GM12891 (cell line): Measurements from ENCODE around the gene STXBP5L.

ENCODE experiments used
- PAX5 ChIP-seq: IDR thresholded peaks from 2 replicates; pipeline ENCODE4 v1.6.1; 2011; ENCODE audit warnings: low read length, moderate library complexity, mild to moderate bottlenecking; ENCODE audit not compliant: insufficient read depth, severe bottlenecking
- POLR2A ChIP-seq: IDR thresholded peaks from 2 replicates; pipeline ENCODE4 v1.6.1; 2011; ENCODE audit warnings: low read depth, low read length, control low read depth
- POLR2AphosphoS5 ChIP-seq: IDR thresholded peaks from 2 replicates; pipeline ENCODE4 v1.6.1; 2011; ENCODE audit warnings: low read depth, low read length, control low read depth
- SPI1 ChIP-seq: IDR thresholded peaks from 2 replicates; pipeline ENCODE4 v1.6.1; 2011; ENCODE audit warnings: low read depth, low read length, control low read depth
- TAF1 ChIP-seq: IDR thresholded peaks from 2 replicates; pipeline ENCODE4 v1.6.1; 2011; ENCODE audit warnings: low read depth, low read length, control low read depth

DNA sequence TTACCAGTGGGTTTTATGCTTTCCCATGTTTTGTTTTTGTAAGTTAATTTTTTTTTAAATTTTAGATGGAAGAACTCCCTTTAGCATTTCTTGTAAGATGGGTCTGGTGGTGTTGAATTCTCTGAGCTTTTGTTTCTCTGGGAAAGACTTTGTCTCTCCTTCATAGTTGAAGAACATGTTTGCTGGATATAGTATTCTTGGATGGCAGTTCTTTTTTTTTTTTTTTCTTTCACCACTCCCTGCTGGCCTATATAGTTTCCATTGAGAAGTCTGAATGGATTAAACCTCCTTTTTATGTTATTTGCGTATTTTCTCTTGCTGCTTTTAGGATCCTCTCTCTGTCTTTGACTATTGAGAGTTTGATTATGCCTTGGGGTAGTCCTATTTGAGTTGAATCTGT is 18.1 kb downstream of the STXBP5L start:
- TF ChIP-seq POLR2AphosphoS5: no peak
- TF ChIP-seq POLR2A: no peak
- no peak for TF ChIP-seq SPI1
- no peak for TF ChIP-seq TAF1
- TF ChIP-seq PAX5: no peak
